Measurements from ENCODE around the gene TMEM141.

Gene TMEM141

DNA sequence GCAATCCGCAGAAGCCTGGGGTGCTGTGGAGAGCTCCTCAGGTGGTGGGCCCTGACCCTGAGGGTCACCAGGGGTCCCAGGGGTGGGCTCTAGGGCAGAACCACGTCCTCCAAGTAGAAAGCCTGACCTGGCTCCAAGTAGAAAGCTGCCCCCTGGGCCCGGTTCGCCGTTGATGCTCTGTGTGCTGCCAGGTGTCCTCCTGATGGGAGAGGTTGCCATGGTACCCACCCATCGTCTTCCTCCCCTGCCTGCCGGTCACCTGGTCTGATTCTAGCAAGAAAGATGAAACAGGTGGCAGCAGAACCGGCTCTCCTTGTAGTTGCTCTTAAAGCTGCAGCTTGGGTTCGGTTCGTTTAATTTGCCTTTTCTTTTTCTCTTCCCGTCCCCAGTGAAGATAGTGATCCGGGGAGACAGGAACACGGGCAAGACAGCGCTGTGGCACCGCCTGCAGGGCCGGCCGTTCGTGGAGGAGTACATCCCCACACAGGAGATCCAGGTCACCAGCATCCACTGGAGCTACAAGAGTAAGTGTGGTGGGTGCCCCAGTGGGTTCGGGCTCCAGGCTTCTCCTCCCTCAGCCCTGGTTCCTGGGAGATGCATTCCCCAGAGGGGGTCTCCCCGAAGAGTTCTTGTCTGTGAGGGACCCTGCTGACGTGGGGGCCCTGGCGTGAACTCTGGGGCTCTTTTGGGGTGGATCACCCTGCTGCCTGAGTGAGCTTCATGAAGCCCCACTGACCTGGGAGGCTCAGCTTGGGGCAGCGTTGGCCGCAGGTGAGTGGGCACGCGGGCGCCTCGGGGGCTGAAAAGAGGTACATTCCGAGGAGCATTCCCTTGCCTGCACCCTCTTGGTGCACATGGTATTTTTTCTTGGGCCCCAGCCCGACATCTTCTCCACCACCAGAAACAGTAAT, 32.2 kb downstream of the TMEM141 start:
- Histone ChIP-seq H3K27me3 (ENCODE audit: insufficient read depth, low read depth) (no peaks in the 10 kb centered on the region), H3K9ac (no peak overlapping the region), H3K4me3 (IDR thresholded peaks at IDR 0.05; ENCODE audit: insufficient read depth, low read depth, low read length) (no peak overlapping the region), H3K4me1 (ENCODE audit: low read depth, poor library complexity, severe bottlenecking) (no peaks in the 10 kb centered on the region), H3K36me3 (ENCODE audit: insufficient read depth) (no peaks in the 10 kb centered on the region), H4K20me1 (ENCODE audit: insufficient read depth) (no peaks in the 10 kb centered on the region; the same call in 1 of the 2 replicates), H3K27ac (no peak overlapping the region), H3K79me2 (ENCODE audit: insufficient read depth, low read depth) (no peaks in the 10 kb centered on the region; the same call in 1 of the 2 replicates), H2AFZ (ENCODE audit: low read depth) (no peak overlapping the region), H3K4me2 (no peak overlapping the region)
- TF ChIP-seq, protein P1, sequence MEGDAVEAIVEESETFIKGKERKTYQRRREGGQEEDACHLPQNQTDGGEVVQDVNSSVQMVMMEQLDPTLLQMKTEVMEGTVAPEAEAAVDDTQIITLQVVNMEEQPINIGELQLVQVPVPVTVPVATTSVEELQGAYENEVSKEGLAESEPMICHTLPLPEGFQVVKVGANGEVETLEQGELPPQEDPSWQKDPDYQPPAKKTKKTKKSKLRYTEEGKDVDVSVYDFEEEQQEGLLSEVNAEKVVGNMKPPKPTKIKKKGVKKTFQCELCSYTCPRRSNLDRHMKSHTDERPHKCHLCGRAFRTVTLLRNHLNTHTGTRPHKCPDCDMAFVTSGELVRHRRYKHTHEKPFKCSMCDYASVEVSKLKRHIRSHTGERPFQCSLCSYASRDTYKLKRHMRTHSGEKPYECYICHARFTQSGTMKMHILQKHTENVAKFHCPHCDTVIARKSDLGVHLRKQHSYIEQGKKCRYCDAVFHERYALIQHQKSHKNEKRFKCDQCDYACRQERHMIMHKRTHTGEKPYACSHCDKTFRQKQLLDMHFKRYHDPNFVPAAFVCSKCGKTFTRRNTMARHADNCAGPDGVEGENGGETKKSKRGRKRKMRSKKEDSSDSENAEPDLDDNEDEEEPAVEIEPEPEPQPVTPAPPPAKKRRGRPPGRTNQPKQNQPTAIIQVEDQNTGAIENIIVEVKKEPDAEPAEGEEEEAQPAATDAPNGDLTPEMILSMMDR (conservative IDR thresholded peaks at IDR 0.05; ENCODE audit: low read depth, low read length) = no peak

DNA sequence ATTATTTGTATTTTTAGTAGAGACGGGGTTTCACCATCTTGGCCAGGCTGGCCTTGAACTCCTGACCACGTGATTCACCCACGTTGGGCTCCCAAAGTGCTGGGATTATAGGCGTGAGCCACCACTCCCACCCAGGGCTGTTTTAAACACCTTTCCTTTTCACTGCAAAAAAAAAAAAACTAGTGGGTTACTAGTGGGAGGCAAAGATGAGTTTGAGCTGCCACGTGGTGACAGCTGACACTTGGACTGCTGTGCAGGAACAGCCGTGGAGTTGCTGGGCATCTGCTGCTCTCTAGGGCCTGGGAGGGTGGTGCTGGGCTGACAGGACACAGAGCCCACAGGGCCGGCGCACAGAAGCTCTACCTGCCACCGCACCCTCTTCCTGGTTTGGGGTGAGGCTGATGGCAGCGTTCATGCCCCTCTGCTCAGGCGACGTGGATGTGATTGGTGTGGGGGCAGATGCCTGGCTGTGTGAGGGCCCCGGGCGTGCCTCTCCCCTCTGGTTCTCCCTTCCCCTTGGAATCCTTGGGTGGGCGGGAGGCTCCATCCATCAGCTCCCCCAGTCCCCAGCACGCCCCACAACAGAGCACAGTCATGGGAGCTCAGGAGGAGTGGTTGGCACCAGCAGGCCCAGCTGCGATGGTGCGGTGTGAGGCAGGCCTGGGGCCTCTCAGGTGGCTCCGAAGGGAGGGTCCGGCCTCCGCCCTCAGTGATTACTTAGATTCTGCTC, 33.5 kb downstream of the TMEM141 start:
- no peaks in the 10 kb centered on the region for H3K27me3 ChIP-seq (ENCODE audit: insufficient read depth, low read depth)
- H3K4me1 ChIP-seq (ENCODE audit: low read depth, poor library complexity, severe bottlenecking) = no peaks in the 10 kb centered on the region
- TF ChIP-seq, protein P1 (conservative IDR thresholded peaks at IDR 0.05; ENCODE audit: low read depth, low read length) = no peak
- no peak overlapping the region for H3K9ac ChIP-seq
- H3K4me2 ChIP-seq = no peak overlapping the region
- no peaks in the 10 kb centered on the region; the same call in 1 of the 2 replicates for H4K20me1 ChIP-seq (ENCODE audit: insufficient read depth)
- H3K36me3 ChIP-seq (ENCODE audit: insufficient read depth) = no peaks in the 10 kb centered on the region
- H2AFZ ChIP-seq (ENCODE audit: low read depth) = no peak overlapping the region
- H3K79me2 ChIP-seq (ENCODE audit: insufficient read depth, low read depth) = no peaks in the 10 kb centered on the region; the same call in 1 of the 2 replicates
- no peak overlapping the region for H3K27ac ChIP-seq
- H3K4me3 ChIP-seq (IDR thresholded peaks at IDR 0.05; ENCODE audit: insufficient read depth, low read depth, low read length) = no peak overlapping the region

DNA sequence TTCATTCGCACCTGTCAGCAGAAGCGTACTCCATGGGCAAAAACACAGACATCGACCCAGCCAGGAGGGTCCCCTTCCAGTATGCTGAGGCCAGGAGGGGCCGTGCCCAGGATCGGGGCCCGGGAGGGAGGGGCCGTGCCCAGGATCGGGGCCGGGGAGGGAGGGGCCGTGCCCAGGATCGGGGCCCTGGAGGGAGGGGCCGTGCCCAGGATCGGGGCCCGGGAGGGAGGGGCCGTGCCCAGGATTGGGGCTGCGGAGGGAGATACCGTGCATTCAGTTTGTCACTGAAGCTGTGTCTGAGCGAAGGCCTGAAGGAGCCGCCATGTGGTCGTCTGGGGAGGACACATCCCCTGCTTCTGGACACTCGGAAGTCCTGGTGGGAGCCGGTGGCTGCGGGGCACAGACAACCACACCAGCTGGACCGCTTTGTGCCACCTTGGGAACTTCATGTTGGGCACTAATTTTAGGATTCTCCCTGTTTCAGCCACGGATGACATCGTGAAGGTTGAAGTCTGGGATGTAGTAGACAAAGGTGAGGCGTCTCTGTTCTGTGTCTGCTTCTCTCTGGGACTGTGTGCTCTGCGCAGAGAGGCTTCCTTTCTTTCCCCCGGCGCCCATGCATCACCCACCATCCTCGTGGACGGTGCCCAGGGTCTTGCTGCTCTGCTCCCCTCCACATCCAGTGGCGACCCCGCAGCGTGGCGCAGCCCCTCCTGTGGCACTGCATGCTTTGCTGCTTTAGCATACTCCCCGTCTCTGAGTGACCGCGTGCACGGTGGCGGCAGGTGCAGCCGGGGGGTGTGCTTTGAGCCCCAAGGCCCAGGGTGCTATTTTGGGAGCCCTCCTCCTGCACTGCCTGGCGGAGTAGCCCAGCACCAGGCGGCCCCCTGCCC, 34.4 kb downstream of the TMEM141 start:
- H3K27ac ChIP-seq = no peak overlapping the region
- H3K79me2 ChIP-seq (ENCODE audit: insufficient read depth, low read depth) = no peaks in the 10 kb centered on the region; the same call in 1 of the 2 replicates
- no peaks in the 10 kb centered on the region for H3K4me1 ChIP-seq (ENCODE audit: low read depth, poor library complexity, severe bottlenecking)
- no peak overlapping the region for H2AFZ ChIP-seq (ENCODE audit: low read depth)
- H3K27me3 ChIP-seq (ENCODE audit: insufficient read depth, low read depth) = no peaks in the 10 kb centered on the region
- H4K20me1 ChIP-seq (ENCODE audit: insufficient read depth) = no peaks in the 10 kb centered on the region; the same call in 1 of the 2 replicates
- H3K4me3 ChIP-seq (IDR thresholded peaks at IDR 0.05; ENCODE audit: insufficient read depth, low read depth, low read length) = no peak overlapping the region
- no peaks in the 10 kb centered on the region for H3K36me3 ChIP-seq (ENCODE audit: insufficient read depth)
- H3K4me2 ChIP-seq = no peak overlapping the region
- H3K9ac ChIP-seq = no peak overlapping the region
- TF ChIP-seq, protein P1 (conservative IDR thresholded peaks at IDR 0.05; ENCODE audit: low read depth, low read length) = no peak

GRCh38 chr9:136826188-136826541, 35.0 kb downstream of the TMEM141 start:
- no peak overlapping the region for H3K9ac ChIP-seq
- H3K4me2 ChIP-seq = no peak overlapping the region
- H3K36me3 ChIP-seq (ENCODE audit: insufficient read depth) = no peaks in the 10 kb centered on the region

More at GRCh38 chr9:136826188-136826541, 35.0 kb downstream of the TMEM141 start:
- no peak overlapping the region for H3K27ac ChIP-seq
- no peaks in the 10 kb centered on the region for H3K79me2 ChIP-seq (ENCODE audit: insufficient read depth, low read depth)
- no peaks in the 10 kb centered on the region for H3K27me3 ChIP-seq (ENCODE audit: insufficient read depth, low read depth)
- H3K4me3 ChIP-seq (IDR thresholded peaks at IDR 0.05; ENCODE audit: insufficient read depth, low read depth, low read length) = no peak overlapping the region
- no peak overlapping the region for H2AFZ ChIP-seq (ENCODE audit: low read depth)
- TF ChIP-seq, protein P1 (conservative IDR thresholded peaks at IDR 0.05; ENCODE audit: low read depth, low read length) = no peak
- H3K4me1 ChIP-seq (ENCODE audit: low read depth, poor library complexity, severe bottlenecking) = no peaks in the 10 kb centered on the region
- H4K20me1 ChIP-seq (ENCODE audit: insufficient read depth) = no peaks in the 10 kb centered on the region; the same call in 1 of the 2 replicates
